Neural cell (in vitro differentiated cells): Measurements from ENCODE around the gene HECW1.

Experiments
- SMC3 ChIP-seq: fragments of 450-650 bp; conservative IDR thresholded peaks from 2 replicates; pipeline ENCODE4 v1.6.1; 2014; ENCODE audit warnings: antibody characterized with exemption, mild to moderate bottlenecking, moderate library complexity; ENCODE audit not compliant: poor library complexity
- TF ChIP-seq, protein P1 (sequence below): fragments of 450-650 bp; IDR thresholded peaks from 2 replicates; pipeline ENCODE4 v1.5.1; 2014; ENCODE audit warnings: antibody characterized with exemption, mild to moderate bottlenecking, moderate library complexity; ENCODE audit not compliant: poor library complexity, severe bottlenecking
- TF ChIP-seq, protein P2 (sequence below): IDR thresholded peaks from 2 replicates; pipeline ENCODE4 v1.6.1; 2012; ENCODE audit warnings: borderline replicate concordance

DNA sequence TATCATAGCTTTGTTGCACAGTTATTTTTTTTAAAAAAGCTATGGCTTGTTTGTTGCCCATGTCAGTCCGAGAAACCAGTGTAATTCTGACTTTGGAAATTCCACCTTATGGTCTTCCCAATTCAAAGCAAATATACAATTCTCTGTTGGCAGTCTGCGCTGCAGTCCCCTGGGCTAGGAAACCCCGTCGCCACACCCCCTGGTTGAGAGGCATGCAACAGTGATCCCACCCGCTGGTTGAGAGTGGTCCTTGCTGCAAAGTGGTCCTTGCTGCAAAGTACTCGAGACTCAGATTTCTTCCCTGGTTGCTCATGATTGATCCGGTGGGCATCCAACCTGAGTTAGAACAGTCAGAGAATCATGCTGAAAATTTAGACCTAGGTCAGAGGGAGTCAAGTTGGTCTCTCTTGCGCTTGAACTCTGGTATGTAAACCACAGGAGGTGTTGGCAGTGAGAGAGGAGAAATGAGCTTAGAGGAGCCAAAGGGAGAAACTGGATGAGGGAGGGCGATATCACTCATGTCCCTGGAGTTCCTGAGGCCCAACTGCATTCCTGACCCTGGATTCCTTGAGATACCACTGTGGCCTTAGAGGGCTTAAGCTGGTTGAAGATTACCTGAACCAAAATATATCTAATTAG, 425.4 kb downstream of the HECW1 start:
- TF ChIP-seq, protein P1, sequence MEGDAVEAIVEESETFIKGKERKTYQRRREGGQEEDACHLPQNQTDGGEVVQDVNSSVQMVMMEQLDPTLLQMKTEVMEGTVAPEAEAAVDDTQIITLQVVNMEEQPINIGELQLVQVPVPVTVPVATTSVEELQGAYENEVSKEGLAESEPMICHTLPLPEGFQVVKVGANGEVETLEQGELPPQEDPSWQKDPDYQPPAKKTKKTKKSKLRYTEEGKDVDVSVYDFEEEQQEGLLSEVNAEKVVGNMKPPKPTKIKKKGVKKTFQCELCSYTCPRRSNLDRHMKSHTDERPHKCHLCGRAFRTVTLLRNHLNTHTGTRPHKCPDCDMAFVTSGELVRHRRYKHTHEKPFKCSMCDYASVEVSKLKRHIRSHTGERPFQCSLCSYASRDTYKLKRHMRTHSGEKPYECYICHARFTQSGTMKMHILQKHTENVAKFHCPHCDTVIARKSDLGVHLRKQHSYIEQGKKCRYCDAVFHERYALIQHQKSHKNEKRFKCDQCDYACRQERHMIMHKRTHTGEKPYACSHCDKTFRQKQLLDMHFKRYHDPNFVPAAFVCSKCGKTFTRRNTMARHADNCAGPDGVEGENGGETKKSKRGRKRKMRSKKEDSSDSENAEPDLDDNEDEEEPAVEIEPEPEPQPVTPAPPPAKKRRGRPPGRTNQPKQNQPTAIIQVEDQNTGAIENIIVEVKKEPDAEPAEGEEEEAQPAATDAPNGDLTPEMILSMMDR = no peak
- TF ChIP-seq, protein P2, sequence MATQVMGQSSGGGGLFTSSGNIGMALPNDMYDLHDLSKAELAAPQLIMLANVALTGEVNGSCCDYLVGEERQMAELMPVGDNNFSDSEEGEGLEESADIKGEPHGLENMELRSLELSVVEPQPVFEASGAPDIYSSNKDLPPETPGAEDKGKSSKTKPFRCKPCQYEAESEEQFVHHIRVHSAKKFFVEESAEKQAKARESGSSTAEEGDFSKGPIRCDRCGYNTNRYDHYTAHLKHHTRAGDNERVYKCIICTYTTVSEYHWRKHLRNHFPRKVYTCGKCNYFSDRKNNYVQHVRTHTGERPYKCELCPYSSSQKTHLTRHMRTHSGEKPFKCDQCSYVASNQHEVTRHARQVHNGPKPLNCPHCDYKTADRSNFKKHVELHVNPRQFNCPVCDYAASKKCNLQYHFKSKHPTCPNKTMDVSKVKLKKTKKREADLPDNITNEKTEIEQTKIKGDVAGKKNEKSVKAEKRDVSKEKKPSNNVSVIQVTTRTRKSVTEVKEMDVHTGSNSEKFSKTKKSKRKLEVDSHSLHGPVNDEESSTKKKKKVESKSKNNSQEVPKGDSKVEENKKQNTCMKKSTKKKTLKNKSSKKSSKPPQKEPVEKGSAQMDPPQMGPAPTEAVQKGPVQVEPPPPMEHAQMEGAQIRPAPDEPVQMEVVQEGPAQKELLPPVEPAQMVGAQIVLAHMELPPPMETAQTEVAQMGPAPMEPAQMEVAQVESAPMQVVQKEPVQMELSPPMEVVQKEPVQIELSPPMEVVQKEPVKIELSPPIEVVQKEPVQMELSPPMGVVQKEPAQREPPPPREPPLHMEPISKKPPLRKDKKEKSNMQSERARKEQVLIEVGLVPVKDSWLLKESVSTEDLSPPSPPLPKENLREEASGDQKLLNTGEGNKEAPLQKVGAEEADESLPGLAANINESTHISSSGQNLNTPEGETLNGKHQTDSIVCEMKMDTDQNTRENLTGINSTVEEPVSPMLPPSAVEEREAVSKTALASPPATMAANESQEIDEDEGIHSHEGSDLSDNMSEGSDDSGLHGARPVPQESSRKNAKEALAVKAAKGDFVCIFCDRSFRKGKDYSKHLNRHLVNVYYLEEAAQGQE = no peak
- TF ChIP-seq SMC3 = no peak
